DOHH2 (cell line): ENCODE data around the gene EOGT.

Experiments
- EZH2phosphoT487 ChIP-seq: fragments of 200-600 bp; sonication (generic); IDR thresholded peaks from 2 replicates; pipeline ENCODE4 v1.6.1; 2017; ENCODE audit warnings: borderline replicate concordance, mild to moderate bottlenecking, antibody characterized with exemption, low read length, moderate library complexity, mixed read lengths
- TF ChIP-seq, protein P1 (sequence below): fragments of 200-600 bp; sonication (generic); IDR thresholded peaks from one replicate; pipeline ENCODE4 v1.5.1; 2014; ENCODE audit warnings: antibody characterized with exemption, mild to moderate bottlenecking, low read depth, low read length; ENCODE audit not compliant: poor library complexity, severe bottlenecking

GRCh38 chr3:69031635-69032034 lies 18.2 kb upstream of the EOGT start:
- TF ChIP-seq, protein P1, sequence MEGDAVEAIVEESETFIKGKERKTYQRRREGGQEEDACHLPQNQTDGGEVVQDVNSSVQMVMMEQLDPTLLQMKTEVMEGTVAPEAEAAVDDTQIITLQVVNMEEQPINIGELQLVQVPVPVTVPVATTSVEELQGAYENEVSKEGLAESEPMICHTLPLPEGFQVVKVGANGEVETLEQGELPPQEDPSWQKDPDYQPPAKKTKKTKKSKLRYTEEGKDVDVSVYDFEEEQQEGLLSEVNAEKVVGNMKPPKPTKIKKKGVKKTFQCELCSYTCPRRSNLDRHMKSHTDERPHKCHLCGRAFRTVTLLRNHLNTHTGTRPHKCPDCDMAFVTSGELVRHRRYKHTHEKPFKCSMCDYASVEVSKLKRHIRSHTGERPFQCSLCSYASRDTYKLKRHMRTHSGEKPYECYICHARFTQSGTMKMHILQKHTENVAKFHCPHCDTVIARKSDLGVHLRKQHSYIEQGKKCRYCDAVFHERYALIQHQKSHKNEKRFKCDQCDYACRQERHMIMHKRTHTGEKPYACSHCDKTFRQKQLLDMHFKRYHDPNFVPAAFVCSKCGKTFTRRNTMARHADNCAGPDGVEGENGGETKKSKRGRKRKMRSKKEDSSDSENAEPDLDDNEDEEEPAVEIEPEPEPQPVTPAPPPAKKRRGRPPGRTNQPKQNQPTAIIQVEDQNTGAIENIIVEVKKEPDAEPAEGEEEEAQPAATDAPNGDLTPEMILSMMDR: no peak
- no peak for TF ChIP-seq EZH2phosphoT487
